Stimulated activated CD8-positive, alpha-beta memory T cell treated with anti-CD3 and anti-CD28 coated beads, Interleukin-15, amount 100 ng/mL, for 24 hours (primary cell): ENCODE measurements around the gene SMARCB1.
A peak's percentile ranks its signal among the peaks of the same experiment; 100 is the strongest.

Experiments used
- DNase-seq: peaks from one replicate; pipeline ENCODE4 v3.0.0-alpha.2; 2020; ENCODE audit warnings: low read depth

SMARCB1 gene

GRCh38 chr22:23786752-23787599, at the start of gene SMARCB1:
Gene SMARCB1 (plus strand): TSS chr22:23786966. CDS start chr22:23787170, 204 bp downstream.
- peak; percentile 96 for DNase-seq

GRCh38 chr22:23737696-23738095, 49.1 kb upstream of the SMARCB1 start:
- DNase-seq: no peak

GRCh38 chr22:23742505-23743264, 44.1 kb upstream of the SMARCB1 start:
- no peak for DNase-seq

- no peak for DNase-seq
Observed at GRCh38 chr22:23743303-23743705, 43.5 kb upstream of the SMARCB1 start.

GRCh38 chr22:23744001-23744400, 42.8 kb upstream of the SMARCB1 start:
- no peak for DNase-seq

GRCh38 chr22:23744485-23744884, 42.3 kb upstream of the SMARCB1 start:
- no peak for DNase-seq

- DNase-seq: no peak
Observed at GRCh38 chr22:23745791-23746190, 41.0 kb upstream of the SMARCB1 start.

- DNase-seq: no peak
Observed at GRCh38 chr22:23749841-23750301, 36.9 kb upstream of the SMARCB1 start.

- DNase-seq: no peak
Observed at GRCh38 chr22:23750367-23750713, 36.4 kb upstream of the SMARCB1 start.

- peak; percentile 70 for DNase-seq
Observed at GRCh38 chr22:23750714-23751440, 35.9 kb upstream of the SMARCB1 start, which contains the start of gene ZNF70. Gene ZNF70 (minus strand): TSS chr22:23751112. CDS start chr22:23745140, 5,972 bp downstream.

- DNase-seq: no peak
Observed at GRCh38 chr22:23751441-23751996, 35.2 kb upstream of the SMARCB1 start.

GRCh38 chr22:23752090-23752691, 34.6 kb upstream of the SMARCB1 start:
- DNase-seq: no peak

GRCh38 chr22:23752750-23753149, 34.0 kb upstream of the SMARCB1 start:
- DNase-seq: no peak

- no peak for DNase-seq
Observed at GRCh38 chr22:23753385-23753784, 33.4 kb upstream of the SMARCB1 start.

GRCh38 chr22:23754220-23754919, 32.4 kb upstream of the SMARCB1 start, which contains the start of gene VPREB3:
Gene VPREB3 (minus strand): TSS chr22:23754425. CDS start chr22:23754363, 62 bp downstream.
- no peak for DNase-seq

- DNase-seq: no peak
Observed at GRCh38 chr22:23754980-23755636, 31.7 kb upstream of the SMARCB1 start.

- no peak for DNase-seq
Observed at GRCh38 chr22:23755711-23756110, 31.1 kb upstream of the SMARCB1 start.

GRCh38 chr22:23756891-23757290, 29.9 kb upstream of the SMARCB1 start:
- no peak for DNase-seq

- DNase-seq: no peak
Observed at GRCh38 chr22:23759566-23759965, 27.2 kb upstream of the SMARCB1 start.

- DNase-seq: no peak
Observed at GRCh38 chr22:23760056-23760455, 26.7 kb upstream of the SMARCB1 start.
